ENCODE measurements around the gene VPS25.
"Not testable (repeated sequence)": the region's sequence is repeated elsewhere in the genome, so short reads cannot be mapped to it uniquely, and the experiment has no call there.

VPS25 gene

DNA sequence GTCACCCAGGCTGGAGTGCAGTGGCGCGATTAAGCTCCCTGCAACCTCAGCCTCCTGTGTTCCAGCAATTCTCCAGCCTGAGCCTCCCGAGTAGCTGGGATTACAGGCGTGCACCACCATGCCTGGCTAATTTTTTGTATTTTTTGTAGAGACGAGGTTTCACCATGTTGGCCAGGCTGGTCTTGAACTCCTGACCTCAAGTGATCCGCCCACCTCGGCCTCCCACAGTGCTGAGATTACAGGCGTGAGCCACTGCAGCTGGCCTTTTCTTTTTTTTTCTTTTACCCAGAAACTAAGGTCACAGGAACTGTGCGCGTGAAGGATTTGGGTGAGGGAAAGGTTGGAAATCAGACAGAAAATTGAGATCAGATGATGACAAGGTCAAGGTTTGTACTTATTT lies 3.3 kb upstream of the VPS25 start:
- not testable (repeated sequence) for DNase-seq

DNA sequence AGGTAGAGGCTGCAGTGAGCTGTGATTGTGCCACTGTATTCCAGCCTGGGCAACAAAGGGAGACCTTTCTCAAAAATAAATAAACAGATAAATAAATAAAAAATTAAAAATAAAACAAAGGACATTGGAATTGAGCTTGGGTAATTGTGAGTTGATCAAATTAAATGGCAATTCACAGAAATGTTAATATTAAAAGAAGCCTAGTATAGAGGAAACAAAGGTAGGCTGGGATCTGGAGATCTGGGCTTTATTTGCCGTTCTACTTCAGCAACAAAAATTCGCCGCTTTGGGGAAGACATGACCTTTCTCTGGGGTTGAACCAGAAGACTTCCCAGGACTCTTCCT lies 332 bp upstream of the VPS25 start:
- no peak for DNase-seq

DNA sequence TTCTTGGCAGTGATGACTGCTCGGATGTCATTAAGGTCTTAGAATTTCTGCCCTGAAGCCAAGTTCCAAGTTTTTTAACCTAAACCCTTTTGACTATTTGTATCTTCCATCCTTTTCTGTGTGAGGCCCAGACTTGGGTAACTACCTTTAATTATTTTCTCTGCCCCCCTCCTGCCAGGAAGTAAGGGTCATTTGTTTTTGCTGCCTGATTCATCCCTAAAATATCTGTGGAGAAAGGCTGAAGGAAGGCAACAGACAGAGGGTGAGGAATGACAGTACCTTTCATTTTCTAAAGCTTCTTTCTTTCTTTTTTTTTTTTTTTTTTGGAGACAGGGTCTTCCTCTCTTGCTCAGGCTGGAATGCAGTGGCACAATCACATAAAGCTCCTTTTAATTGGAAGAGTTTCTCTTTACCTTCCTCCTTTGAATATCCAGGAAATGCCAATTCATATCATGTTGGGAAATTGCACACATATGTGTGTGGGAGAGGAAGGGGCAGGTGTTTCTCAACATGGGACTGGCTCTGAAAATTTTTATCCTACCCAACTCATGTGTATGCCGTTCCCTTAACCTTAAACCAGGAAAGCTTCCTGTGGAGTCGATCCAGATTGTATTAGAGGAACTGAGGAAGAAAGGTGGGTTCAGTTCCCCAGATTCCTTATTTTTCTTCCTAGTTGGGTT lies 957 bp downstream of the VPS25 start:
- DNase-seq = no peak

DNA sequence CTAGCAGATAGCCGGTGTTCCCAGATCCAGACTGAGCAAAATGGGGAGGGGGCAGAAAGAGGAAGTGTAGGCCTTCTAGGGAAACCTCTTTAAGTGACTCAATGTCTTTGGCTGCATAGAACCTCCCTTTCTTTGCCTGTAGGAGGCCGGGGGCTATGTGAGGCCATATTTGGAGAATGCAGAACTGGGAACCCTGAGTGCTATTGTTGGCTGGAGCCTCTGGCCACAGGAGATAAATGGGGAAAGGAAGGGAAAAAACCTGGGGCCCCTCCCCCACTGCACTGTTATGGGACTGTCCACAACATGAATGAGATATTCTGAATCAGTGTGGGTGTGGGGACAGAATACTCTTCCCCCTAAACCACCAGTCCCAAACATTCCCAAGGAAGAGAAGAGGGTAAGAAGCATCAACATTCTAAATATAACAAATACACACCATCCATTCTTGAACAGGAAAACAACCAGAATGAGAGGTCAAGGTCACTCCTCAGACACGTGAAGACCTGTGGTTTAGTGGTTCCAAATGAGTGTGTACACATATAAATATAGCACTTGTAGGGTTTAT lies 2.4 kb downstream of the VPS25 start:
- DNase-seq = no peak

DNA sequence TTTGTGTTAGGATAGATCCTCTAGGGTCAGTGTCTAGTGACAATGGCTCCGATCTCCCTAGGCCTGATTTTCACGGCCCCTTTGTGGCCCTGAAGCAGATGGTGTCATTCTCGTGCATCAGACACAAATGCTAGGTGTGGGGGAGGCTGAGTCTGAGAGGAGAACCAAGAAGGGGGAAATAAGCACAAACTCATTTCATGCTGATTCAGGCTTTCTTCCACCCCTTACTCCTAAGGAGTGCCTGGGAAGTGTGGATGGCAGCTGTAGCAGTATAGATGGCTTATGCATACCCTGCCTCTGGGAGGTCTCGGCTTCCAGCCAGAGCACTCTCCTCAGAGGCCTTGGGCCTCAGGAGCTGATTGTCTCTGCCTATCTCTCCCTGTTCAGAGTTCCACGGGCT lies 5.3 kb downstream of the VPS25 start:
- DNase-seq = no peak

DNA sequence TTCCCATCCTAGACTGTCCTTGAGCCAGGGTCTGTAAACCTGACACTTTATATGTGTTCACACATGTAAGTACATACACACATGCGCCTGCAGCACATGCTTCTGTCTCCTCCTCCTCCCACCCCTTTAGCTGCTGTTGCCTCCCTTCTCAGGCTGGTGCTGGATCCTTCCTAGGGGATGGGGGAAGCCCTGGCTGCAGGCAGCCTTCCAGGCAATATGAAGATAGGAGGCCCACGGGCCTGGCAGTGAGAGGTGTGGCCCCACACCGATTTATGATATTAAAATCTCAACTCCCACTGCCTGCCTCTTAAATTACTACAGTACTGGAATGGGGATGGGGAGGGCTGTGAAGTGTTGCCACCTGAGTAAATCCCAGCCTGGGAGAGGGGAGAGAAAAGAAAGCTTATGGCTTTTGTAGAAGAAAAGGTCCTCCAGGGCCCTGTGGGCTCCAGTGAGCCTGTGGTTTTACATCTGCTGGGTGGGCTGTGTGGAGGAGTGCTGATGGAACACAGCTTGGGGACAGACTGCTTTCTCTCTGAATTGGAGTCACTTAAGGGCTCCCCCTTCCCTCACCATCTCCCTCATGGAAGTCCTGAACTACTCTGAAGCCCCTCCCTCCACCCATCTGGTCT lies 6.2 kb downstream of the VPS25 start:
- no peak for DNase-seq

DNA sequence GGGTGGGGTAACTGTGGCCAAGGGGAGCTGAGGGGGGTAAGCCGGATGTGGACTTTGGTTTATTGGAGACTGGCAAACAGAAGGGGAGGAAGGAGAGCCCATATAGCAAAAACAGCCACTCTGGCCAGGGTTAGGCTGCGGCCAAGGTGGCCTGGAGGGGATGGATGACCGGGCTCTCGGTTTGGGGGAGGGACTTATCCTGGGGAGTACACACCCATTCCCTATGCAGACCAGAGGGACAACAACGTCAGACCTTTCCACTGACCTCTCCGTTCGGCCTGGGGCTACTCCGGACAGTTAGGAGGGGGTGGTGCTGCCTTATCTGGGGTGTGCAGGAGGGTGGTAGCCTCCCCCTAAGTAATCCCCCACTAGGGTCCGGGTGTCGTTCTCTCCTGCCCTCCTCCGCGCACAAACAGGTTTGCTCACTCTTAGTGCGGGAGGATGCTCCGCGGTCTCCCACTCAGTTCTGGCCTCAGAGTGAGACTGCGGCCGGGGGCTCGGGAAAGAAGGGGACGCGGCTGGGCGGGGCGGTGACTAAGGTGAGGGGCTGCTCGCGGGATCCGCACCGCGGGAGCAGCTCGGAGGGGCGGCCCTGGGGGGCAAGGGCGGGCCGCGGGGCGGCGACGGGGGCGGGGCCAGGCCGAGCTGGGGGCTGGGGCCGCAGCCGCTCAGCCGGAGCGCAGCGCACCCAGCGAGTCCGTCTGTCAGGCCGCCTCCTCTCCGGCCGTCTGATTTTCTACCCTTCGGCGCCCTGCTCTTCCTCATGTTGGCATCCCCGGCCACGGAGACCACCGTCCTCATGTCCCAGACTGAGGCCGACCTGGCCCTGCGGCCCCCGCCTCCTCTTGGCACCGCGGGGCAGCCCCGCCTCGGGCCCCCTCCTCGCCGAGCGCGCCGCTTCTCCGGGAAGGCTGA lies 6.9 kb downstream of the VPS25 start, which contains the start of gene WNK4:
Gene WNK4 (plus strand): TSS at position 675 of the 915 bp plus-strand sequence. CDS start 89 bp downstream, at position 764.
- no peak for DNase-seq

DNA sequence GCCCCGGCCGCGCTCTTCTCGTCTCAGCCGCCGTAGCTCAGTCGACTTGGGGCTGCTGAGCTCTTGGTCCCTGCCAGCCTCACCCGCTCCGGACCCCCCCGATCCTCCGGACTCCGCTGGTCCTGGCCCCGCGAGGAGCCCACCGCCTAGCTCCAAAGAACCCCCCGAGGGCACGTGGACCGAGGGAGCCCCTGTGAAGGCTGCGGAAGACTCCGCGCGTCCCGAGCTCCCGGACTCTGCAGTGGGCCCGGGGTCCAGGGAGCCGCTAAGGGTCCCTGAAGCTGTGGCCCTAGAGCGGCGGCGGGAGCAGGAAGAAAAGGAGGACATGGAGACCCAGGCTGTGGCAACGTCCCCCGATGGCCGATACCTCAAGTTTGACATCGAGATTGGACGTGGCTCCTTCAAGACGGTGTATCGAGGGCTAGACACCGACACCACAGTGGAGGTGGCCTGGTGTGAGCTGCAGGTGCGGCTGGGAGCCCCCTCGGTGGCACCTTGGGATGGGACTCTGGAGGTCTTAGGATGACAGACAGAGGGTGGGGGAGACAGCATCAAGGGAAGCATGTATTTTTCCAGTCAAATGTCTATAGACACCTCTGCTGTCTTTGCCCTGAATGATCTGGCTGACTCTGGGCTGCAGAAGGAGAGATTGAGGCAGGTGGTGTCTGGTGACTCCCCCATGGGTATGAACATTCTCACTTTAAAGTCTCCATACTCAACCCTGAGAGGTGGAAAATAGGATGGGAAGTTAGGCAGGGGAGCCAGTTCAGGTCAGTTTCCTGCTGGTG lies 7.8 kb downstream of the VPS25 start:
- no peak for DNase-seq

DNA sequence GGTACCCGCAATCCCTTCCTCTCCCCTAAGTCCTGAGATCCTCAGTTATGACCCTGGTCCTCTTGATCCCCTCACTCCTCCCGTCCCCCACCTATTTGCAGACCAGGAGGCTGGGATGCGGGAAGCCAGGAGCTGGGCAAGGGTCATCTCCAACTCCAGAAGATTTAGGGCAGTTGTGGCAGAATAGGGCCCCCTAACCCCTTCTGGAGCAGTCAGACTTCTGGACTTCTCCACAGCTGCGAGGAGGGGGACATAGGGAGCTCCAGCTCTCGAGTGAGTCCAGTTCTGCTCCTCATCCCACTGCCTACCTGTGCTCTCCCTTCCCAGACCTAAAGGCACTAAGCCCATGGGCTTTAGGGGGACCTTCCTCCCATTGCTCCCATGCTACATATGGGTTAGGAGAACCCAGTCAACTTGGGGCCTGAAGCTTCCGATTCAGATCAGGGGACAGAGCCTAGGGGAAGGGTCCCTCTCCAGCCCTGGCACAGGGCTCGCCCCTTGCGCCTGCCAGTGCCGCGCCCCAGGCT lies 8.5 kb downstream of the VPS25 start:
- DNase-seq = no peak

DNA sequence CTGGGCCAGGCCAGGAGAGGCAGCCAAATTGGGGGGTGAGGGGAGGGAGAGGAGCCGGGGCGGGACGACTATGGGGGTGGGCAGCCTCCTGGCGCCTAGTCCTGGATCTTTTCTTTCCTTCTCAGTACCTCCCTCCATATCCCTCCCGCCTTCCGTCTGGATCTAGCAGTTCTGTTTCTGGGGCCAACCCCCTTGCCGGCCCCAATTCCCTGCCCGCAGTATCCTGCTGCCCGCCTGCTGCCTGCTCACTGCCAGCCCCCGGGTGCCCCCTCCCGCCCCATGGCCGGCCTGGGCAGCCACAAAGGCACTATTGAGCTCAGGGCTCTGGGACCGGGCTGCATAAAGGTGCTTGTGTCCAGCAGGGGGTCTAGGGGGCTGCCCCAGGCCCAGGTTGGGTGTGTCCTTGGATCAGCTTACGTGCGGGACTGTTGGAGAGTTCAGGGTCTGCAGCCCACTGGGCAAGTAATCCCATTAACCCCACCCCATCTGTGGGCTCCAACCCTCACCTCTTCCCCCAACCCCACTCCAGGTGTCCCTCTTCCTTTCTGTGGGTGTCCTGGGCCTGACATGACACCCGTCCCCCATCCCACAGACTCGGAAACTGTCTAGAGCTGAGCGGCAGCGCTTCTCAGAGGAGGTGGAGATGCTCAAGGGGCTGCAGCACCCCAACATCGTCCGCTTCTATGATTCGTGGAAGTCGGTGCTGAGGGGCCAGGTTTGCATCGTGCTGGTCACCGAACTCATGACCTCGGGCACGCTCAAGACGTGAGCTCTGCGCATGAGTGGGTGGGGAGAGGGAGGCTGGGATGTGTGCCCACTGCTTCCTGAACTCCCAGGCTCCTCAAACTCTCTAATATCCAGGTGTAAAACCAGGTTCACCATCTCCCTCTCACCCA lies 9.2 kb downstream of the VPS25 start:
- no peak for DNase-seq

DNA sequence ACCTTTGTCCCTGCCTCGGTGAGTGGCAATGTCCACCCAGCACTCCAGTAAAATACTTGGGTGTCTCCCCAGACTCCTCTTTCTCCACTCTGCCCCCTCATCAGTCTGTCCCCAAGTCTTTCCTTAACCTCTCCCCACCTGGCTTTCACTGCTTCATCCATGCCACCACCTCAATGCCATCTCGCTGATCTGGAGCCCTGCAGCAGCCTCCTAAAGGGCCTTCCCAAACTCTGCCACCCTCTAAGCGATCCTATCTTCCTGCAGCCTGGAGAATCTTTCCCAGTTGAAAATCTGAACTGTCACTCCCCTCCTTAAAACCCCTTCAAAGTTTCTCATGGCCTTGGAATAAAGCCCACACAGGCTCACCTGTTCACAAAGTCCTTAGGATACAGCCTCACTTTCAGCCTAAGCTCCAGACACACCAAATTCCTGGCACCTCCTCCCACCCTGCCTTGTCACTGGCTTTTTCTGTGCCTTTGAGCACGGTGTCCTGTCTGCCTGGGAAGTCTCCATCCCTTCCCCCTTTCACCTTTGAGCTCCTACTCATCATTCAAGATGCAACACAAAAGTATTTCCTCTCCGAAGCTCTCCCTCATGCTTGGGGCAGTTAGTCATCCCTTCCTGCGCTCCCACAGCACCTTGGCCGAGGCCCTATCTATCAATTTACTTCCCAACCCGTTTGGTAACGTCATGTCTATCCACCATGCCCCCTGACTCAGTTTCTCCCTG lies 10.0 kb downstream of the VPS25 start:
- DNase-seq = no peak

DNA sequence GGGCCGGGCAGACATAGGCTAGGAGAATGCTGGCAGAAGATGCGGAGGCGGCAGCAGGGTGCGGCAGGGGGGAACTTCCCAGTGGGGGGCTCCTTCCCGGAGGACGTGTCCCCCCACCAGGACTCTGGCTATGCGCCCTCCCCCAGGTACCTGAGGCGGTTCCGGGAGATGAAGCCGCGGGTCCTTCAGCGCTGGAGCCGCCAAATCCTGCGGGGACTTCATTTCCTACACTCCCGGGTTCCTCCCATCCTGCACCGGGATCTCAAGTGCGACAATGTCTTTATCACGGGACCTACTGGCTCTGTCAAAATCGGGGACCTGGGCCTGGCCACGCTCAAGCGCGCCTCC lies 10.5 kb downstream of the VPS25 start:
- no peak for DNase-seq

DNA sequence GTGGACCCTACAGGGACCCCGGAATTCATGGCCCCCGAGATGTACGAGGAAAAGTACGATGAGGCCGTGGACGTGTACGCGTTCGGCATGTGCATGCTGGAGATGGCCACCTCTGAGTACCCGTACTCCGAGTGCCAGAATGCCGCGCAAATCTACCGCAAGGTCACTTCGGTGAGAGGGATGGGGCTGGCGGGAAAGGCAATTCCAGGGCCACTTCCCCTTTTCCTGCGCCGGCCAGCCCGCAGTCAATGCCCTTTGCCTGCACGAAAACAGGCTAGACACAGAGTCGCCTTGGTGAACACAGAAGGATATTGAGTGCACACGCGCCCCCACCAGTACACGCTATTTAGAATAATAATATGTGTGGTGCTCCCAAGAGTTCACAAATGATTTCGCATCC lies 11.2 kb downstream of the VPS25 start:
- no peak for DNase-seq

DNA sequence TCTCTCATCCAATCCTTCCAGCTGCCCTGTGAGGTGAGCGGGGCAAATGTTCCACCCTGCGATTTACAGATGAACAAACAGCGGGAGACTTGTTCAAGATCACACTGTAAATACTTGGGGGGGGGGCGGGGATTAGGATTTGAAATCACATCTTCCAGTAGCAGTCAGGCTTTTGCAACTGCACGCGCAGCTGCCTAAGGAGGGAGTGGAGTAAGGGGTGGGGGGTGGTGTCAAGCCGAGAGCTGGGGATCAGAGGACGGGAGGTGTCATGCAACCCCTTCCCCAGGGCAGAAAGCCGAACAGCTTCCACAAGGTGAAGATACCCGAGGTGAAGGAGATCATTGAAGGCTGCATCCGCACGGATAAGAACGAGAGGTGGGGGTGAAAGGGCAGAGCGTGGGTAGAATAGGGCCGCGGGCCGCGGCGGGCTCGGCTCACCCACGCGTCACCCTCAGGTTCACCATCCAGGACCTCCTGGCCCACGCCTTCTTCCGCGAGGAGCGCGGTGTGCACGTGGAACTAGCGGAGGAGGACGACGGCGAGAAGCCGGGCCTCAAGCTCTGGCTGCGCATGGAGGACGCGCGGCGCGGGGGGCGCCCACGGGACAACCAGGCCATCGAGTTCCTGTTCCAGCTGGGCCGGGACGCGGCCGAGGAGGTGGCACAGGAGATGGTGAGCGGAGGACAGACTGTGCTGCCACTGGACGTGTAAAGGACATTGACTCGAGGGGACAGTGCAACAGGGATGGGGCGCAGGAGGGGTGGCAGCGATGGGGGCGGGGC lies 11.8 kb downstream of the VPS25 start:
- no peak for DNase-seq

DNA sequence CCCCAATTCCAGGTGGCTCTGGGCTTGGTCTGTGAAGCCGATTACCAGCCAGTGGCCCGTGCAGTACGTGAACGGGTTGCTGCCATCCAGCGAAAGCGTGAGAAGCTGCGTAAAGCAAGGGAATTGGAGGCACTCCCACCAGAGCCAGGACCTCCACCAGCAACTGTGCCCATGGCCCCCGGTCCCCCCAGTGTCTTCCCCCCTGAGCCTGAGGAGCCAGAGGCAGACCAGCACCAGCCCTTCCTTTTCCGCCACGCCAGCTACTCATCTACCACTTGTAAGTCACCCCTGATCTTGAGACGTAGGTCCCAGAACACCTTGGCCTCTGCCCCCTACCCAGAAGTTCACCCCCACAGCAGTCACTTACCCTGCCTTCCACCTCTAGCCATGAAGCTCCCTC lies 14.0 kb downstream of the VPS25 start:
- no peak for DNase-seq

DNA sequence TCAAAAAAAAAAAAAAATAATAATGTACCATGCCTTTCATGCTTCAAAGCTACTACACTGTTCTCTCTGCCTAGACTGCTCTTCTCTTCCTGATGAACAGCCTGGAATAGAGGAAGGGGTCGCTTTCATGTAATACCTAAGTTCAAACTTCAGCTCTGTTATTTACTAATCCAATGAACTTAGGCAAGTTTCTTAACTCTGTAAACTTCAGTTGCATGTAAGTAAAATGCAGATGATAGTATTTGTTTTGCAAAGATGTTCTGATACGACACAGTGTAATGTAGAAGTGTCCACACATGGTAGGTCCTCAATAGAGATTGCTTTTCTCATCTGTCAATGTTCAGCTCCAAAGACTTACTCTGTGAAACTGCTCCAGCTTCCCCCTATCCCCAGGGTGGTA lies 18.7 kb downstream of the VPS25 start:
- no peak for DNase-seq

DNA sequence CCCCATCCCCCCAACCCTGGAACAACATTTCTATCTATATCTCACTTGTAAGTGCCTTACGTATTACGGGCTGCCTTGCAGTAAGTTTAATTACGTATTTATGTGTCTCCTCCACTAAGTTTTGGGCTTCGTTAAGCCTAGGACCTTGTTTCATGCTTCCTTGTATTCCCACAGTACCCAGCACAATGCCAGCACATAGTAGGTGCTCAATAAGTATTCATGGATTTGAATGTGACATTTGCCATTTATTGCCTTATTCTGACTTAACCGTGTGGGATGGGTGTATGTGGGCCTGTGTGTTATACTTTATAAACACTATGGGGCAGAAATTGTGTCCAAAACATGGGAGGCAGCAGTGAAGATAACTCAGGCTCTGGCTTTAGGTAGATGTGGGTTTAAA lies 19.3 kb downstream of the VPS25 start:
- no peak for DNase-seq

DNA sequence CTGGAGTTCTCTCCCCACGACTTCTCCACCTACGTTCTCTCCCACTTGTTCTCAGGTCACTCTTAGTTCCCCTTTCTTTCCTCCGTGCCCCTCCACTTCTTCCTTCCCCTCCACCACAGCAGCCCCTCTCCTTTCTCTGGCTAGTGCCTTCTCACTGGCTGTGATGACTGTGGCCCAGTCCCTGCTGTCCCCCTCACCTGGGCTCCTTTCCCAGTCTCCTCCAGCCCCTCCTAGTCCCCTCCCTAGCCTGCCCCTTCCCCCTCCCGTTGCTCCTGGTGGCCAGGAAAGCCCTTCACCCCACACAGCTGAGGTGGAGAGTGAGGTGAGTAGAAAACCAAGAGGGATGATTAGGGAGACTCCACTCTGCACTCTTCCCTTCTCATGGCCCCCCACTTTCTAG lies 21.8 kb downstream of the VPS25 start:
- no peak for DNase-seq

DNA sequence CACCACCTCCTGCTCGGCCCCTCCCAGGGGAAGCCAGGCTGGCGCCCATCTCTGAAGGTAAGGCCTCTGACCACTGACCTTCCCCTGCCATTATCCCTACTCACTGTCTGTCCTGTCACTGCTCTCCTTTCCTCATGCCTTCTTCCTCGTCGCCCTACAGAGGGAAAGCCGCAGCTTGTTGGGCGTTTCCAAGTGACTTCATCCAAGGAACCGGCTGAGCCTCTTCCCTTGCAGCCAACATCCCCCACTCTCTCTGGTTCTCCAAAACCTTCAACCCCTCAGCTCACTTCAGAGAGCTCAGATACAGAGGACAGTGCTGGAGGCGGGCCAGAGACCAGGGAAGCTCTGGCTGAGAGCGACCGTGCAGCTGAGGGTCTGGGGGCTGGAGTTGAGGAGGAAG lies 22.2 kb downstream of the VPS25 start:
- no peak for DNase-seq

All from stimulated activated CD4-positive, alpha-beta T cell treated with anti-CD3 and anti-CD28 coated beads, Interleukin-4, amount 100 ng/mL, for 24 hours (primary cell).